GM10266 (cell line): Measurements from ENCODE around the gene CLEC6A.
"Not testable (repeated sequence)": the region's sequence is repeated elsewhere in the genome, so short reads cannot be mapped to it uniquely, and the experiment has no call there.

ENCODE experiments used
- DNase-seq: peaks from one replicate; pipeline ENCODE4 v3.0.0; 2012; ENCODE audit errors: extremely low spot score
- TF ChIP-seq, protein P1 (sequence below): IDR thresholded peaks from 2 replicates; pipeline ENCODE4 v1.5.1; 2012; ENCODE audit warnings: mild to moderate bottlenecking, low read depth; ENCODE audit not compliant: control insufficient read depth, insufficient read depth; ENCODE audit errors: missing control alignments

Gene CLEC6A

DNA sequence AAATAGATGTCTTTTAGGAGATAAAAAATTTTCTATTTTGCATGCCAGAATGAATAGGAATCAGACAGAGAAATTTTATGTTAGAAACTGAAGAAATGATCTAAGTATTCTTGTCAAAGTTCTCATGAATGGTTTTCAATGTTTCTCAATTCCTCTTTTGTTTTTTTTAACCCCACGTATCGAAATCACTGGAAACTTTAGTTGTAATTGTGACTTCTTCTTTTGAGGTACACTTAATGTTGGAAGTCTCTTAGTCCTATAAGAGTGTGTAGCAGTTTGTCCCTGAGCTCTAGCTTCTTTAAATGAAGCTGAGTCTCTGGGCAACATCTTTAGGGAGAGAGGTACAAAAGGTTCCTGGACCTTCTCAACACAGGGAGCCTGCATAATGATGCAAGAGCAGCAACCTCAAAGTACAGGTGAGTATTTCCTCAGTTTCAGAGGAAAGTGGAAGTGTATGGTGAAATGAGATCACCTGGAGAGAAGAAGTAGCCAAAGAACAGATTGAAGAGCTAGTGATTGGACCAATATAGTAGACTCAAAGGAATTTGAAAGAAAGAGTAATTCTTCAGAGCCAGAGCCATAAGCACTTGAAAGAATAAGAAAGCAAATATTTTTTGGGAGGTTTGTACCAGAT, at the start of gene CLEC6A:
Gene CLEC6A, plus strand, starts transcription at position 236 of the 634 bp plus-strand sequence. Its CDS starts 150 bp downstream, at position 386.
- DNase-seq: no peak
- TF ChIP-seq, protein P1, sequence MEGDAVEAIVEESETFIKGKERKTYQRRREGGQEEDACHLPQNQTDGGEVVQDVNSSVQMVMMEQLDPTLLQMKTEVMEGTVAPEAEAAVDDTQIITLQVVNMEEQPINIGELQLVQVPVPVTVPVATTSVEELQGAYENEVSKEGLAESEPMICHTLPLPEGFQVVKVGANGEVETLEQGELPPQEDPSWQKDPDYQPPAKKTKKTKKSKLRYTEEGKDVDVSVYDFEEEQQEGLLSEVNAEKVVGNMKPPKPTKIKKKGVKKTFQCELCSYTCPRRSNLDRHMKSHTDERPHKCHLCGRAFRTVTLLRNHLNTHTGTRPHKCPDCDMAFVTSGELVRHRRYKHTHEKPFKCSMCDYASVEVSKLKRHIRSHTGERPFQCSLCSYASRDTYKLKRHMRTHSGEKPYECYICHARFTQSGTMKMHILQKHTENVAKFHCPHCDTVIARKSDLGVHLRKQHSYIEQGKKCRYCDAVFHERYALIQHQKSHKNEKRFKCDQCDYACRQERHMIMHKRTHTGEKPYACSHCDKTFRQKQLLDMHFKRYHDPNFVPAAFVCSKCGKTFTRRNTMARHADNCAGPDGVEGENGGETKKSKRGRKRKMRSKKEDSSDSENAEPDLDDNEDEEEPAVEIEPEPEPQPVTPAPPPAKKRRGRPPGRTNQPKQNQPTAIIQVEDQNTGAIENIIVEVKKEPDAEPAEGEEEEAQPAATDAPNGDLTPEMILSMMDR: no peak

DNA sequence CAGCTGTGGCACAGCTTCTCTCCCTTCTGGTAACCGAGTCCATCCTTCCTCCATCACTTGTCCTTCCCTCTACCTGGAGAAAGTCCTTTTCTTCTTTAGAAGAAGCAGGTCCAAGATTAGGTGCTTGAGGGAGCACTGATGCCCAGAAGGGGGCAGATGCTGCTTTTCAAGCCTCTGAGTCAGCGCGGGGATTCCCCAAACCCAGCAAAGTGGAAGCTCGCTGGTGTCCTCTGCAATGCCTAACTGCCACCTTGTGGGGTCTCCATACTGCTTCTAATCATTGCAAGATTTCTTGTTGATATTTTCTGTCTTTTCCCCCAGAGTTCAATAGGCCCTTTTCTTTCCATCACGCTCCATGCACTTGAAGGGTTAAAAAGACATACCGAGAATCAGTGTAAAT, 36.2 kb upstream of the CLEC6A start:
- not testable (repeated sequence) for DNase-seq

DNA sequence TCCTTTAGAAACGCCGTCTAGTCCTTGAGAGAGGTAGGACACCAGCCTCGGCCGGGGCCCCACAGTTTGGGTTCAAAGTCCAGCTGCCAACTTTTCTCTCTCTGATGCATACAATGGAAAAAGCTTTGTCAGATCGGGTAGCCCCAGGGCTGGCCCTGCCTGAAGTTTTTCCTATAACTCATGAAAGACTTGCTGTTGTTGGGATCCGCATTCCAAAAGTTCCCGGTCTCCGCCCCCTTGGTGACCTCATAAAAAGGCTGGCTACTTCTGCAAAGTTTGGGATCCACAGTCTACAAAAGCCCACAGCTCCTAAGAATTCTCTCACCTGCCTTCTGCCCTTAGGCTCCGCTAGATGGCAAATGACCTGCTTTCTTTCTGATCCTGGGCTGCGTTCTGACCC, 35.3 kb upstream of the CLEC6A start:
- TF ChIP-seq, protein P1: no peak
- DNase-seq: no peak

- DNase-seq: not testable (repeated sequence)
These were observed 11.1 kb upstream of the CLEC6A start for GRCh38 chr12:8444536-8445278.

- no peak for DNase-seq
- TF ChIP-seq, protein P1: no peak
These were observed 10.0 kb upstream of the CLEC6A start for GRCh38 chr12:8445731-8446130.

DNA sequence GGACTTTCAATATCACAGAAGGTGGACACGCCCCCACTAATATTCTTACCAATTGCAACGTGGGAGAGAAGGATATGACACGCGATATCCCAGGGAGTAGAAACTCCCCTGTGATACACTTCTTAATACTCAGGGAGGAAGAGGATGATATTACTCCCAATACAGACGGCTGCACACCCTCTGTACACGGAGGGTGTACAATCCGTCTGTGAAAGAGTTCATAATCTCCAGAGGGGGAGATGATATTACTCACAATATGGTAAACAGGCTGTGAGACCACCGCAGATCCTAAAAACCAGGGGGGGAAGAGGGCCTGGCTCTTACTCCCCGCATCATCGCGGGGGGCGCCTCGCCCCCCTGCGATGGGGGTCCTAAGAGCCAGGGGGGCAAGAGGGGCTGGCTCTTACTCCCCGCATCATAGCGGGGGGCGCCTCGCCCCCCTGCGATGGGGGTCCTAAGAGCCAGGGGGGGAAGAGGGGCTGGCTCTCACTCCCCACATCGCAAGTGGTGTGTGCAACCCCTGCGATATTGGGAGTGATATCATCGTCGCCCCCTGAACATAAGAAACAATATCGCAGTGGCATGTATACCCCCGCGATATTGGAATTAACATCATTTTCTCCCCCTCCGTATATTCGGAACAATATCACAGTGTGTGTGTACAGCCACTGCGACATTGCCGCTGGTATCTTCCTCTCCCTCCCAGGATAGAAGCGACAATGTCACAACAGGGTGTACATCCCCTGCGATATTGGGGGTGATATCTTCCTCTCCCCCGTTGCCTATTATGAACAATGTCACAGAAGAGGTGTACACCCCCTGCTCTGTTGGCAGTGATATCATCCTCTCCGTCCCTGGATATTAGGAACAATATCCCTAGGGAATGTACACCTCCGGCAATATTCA, 8.9 kb upstream of the CLEC6A start:
- no peak for DNase-seq
- TF ChIP-seq, protein P1: no peak

- no peak for DNase-seq
- TF ChIP-seq, protein P1: no peak
These were observed 6.4 kb upstream of the CLEC6A start for GRCh38 chr12:8449355-8449859.

DNA sequence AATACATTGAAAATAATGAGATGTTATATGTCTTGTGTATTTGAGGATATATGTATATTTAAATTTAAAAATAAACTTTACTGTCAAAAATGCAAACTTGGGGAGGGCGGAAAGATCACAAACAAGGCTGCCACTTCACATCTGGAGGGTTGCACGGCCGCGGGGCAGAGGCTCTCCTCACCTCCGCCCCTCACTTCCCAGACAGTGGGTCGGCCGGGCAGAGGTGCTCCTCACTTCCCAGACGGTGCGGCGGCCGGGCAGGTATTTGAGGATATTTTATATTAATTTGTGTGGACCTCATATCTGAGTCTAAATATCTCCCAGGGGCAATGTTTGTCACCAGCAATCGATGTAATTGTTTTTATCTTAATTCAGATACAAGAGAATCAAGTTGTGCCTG, 3.7 kb upstream of the CLEC6A start:
- DNase-seq: no peak
- TF ChIP-seq, protein P1: no peak
